SU-DHL-6 (cell line): ENCODE data around the gene LRRC71.

Experiments used
- H2AFZ ChIP-seq: fragments of 200-600 bp; sonication (generic); 2 replicates; pipeline ENCODE4 v1.6.1; 2014; ENCODE audit warnings: low read depth, mild to moderate bottlenecking, moderate library complexity, mixed read lengths, antibody characterized with exemption, low read length; ENCODE audit not compliant: severe bottlenecking
- H3F3A ChIP-seq: fragments of 200-600 bp; shearing (Covaris generic); 2 replicates; pipeline ENCODE4 v1.6.0; 2016; ENCODE audit warnings: antibody characterized with exemption, mild to moderate bottlenecking; ENCODE audit not compliant: insufficient read depth
- H3K27ac ChIP-seq: fragments of 200-600 bp; sonication (generic); 2 replicates; pipeline ENCODE4 v1.5.1; 2016; ENCODE audit warnings: low read depth, mild to moderate bottlenecking, low read length, moderate library complexity, mixed read lengths
- H3K27me3 ChIP-seq: fragments of 200-600 bp; sonication (generic), shearing (Covaris generic); 2 replicates; pipeline ENCODE4 v1.6.0; 2014; ENCODE audit warnings: mild to moderate bottlenecking, low read length
- H3K36me3 ChIP-seq: fragments of 200-600 bp; sonication (generic); 2 replicates; pipeline ENCODE4 v1.6.1; 2014; ENCODE audit warnings: mild to moderate bottlenecking, low read length, mixed read lengths
- H3K4me2 ChIP-seq: fragments of 300-600, 200-600 bp; shearing (Covaris generic), sonication (generic); 2 replicates; pipeline ENCODE4 v1.6.0; 2014; ENCODE audit warnings: low read length, low read depth, mild to moderate bottlenecking; ENCODE audit not compliant: poor library complexity, severe bottlenecking
- H3K4me3 ChIP-seq: fragments of 200-600 bp; sonication (generic); 2 replicates; pipeline ENCODE4 v1.5.1; 2014; ENCODE audit warnings: antibody characterized with exemption, low read length, mild to moderate bottlenecking, mixed read lengths; ENCODE audit not compliant: insufficient read depth, poor library complexity, severe bottlenecking
- H3K79me2 ChIP-seq: fragments of 200-600 bp; sonication (generic); 2 replicates; pipeline ENCODE4 v1.6.1; 2014; ENCODE audit warnings: mild to moderate bottlenecking, low read length, moderate library complexity; ENCODE audit not compliant: insufficient read depth
- H3K9ac ChIP-seq: fragments of 200-600 bp; sonication (generic); 2 replicates; pipeline ENCODE4 v1.7.0; 2014; ENCODE audit warnings: mild to moderate bottlenecking, low read length
- H3K9me2 ChIP-seq: fragments of 200-600 bp; sonication (generic); replicated peaks from 2 replicates; pipeline ENCODE4 v1.6.1; 2014; ENCODE audit warnings: low read length; ENCODE audit not compliant: insufficient read depth
- H3K9me3 ChIP-seq: fragments of 200-600 bp; sonication (generic); 2 replicates; pipeline ENCODE4 v1.6.1; 2014; ENCODE audit warnings: low read length, mixed read lengths; ENCODE audit not compliant: insufficient read depth
- H4K20me1 ChIP-seq: fragments of 200-600 bp; sonication (generic); 2 replicates; pipeline ENCODE4 v1.6.1; 2014; ENCODE audit warnings: low read depth, mild to moderate bottlenecking, antibody characterized with exemption, low read length, moderate library complexity, mixed read lengths
- EZH2phosphoT487 ChIP-seq: fragments of 200-600 bp; sonication (generic), shearing (Covaris generic); conservative IDR thresholded peaks from 2 replicates; pipeline ENCODE4 v1.6.1; 2018; ENCODE audit warnings: mild to moderate bottlenecking, antibody characterized with exemption, low read length, moderate library complexity, mixed read lengths
- TF ChIP-seq, protein P1 (sequence below): fragments of 200-600 bp; sonication (generic); IDR thresholded peaks from one replicate; pipeline ENCODE4 v1.5.1; 2017; ENCODE audit warnings: antibody characterized with exemption, mild to moderate bottlenecking, low read length, moderate library complexity; ENCODE audit not compliant: insufficient read depth, poor library complexity, severe bottlenecking

The LRRC71 gene

DNA sequence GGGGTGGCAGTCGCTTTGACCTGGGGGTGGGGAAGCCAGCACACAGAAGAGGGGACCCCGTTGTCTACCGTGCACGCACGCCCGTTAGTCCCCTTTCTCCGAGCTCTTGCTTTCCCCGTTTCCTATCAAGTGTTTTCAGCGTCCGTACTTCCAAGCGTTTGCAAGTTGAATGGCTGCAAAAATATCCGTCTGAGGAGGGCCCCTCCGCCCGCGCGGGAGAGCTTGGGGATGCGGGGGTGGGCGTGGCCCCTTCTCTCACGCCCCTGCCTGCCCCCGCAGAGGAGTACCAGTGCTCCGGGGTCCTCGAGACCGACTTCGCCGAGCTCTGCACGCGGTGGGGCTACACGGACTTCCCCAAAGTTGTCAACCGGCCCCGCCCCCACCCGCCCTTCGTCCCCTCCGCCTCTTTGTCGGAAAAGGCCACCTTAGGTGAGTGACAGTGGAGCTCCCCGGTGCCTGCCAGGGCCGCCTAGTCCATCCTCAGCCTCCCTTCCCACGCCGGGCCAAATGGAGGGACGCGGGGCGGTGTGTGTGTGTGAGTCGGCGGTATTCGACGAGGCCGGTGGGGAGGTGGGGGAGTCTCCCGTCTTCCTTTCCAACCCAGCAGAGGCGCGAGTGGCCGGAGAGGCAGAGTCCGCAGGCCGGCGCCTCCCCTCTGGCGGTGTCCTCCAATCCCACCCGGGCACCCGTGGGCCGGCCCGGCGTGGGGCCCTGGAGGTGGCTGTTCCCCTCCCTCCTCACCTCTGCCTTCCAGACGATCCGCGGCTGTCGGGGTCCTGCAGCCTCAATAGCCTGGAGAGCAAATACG lies 3.4 kb downstream of the LRRC71 start:
- TF ChIP-seq, protein P1, sequence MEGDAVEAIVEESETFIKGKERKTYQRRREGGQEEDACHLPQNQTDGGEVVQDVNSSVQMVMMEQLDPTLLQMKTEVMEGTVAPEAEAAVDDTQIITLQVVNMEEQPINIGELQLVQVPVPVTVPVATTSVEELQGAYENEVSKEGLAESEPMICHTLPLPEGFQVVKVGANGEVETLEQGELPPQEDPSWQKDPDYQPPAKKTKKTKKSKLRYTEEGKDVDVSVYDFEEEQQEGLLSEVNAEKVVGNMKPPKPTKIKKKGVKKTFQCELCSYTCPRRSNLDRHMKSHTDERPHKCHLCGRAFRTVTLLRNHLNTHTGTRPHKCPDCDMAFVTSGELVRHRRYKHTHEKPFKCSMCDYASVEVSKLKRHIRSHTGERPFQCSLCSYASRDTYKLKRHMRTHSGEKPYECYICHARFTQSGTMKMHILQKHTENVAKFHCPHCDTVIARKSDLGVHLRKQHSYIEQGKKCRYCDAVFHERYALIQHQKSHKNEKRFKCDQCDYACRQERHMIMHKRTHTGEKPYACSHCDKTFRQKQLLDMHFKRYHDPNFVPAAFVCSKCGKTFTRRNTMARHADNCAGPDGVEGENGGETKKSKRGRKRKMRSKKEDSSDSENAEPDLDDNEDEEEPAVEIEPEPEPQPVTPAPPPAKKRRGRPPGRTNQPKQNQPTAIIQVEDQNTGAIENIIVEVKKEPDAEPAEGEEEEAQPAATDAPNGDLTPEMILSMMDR: no peak
- TF ChIP-seq EZH2phosphoT487: no peak
- H3K79me2 ChIP-seq: no peaks in the 10 kb centered on the region
- H3K9ac ChIP-seq: no peak overlapping the region
- no peaks in the 10 kb centered on the region for H3K9me3 ChIP-seq
- no peaks in the 10 kb centered on the region for H3K36me3 ChIP-seq
- no peaks in the 10 kb centered on the region for H4K20me1 ChIP-seq
- H3F3A ChIP-seq: no peaks in the 10 kb centered on the region
- no peak overlapping the region for H2AFZ ChIP-seq
- no peak overlapping the region for H3K4me2 ChIP-seq
- H3K9me2 ChIP-seq: no peaks in the 10 kb centered on the region
- no peaks in the 10 kb centered on the region for H3K27me3 ChIP-seq
- H3K4me3 ChIP-seq: no peak overlapping the region
- H3K27ac ChIP-seq: no peak overlapping the region

DNA sequence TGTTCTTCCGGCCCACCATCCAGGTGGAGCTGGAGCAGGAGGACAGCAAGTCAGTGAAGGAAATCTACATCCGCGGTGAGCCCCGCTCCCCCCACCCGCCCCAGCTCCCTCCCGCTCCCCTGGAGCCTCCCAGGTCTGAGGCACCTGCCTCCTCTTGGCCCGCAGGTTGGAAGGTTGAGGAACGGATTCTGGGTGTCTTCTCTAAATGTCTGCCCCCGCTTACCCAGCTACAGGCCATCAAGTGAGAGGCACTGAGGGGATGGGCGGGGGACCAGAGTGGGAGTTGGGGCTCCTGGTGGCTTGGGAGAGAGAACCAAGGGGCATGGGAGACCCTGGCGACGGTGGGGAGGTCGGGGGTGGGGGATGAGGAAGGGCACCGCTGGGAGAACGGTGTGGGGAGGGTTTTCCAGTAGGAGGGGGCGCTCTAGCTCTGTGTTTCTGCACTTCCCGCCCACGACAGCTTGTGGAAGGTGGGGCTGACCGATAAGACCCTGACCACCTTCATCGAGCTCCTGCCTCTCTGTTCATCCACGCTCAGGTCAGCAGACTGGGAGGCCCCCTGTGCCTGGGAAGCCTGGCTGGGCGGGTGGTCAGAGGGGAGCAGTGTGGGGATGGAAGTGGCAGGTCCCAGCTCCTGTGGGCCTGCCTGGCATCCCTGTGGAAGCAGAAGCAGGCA lies 4.2 kb downstream of the LRRC71 start:
- Histone ChIP-seq H3K4me2 (no peak overlapping the region), H3K9ac (no peak overlapping the region), H4K20me1 (no peaks in the 10 kb centered on the region), H3K4me3 (no peak overlapping the region), H2AFZ (no peak overlapping the region), H3K27ac (no peak overlapping the region), H3K79me2 (no peaks in the 10 kb centered on the region), H3K9me2 (no peaks in the 10 kb centered on the region), H3K36me3 (no peaks in the 10 kb centered on the region), H3K9me3 (no peaks in the 10 kb centered on the region), H3K27me3 (no peaks in the 10 kb centered on the region), H3F3A (no peaks in the 10 kb centered on the region)
- TF ChIP-seq EZH2phosphoT487: no peak
- TF ChIP-seq, protein P1: no peak

- no peak overlapping the region for H3K9ac ChIP-seq
- H3K4me3 ChIP-seq: no peak overlapping the region
- no peaks in the 10 kb centered on the region for H3F3A ChIP-seq
- no peak overlapping the region for H2AFZ ChIP-seq
- no peaks in the 10 kb centered on the region for H3K36me3 ChIP-seq
- no peaks in the 10 kb centered on the region for H3K79me2 ChIP-seq
- no peak for TF ChIP-seq EZH2phosphoT487
- TF ChIP-seq, protein P1: no peak
- H3K27ac ChIP-seq: no peak overlapping the region
- no peaks in the 10 kb centered on the region for H3K9me3 ChIP-seq
- no peaks in the 10 kb centered on the region for H4K20me1 ChIP-seq
- H3K27me3 ChIP-seq: no peaks in the 10 kb centered on the region
- H3K4me2 ChIP-seq: no peak overlapping the region
- H3K9me2 ChIP-seq: no peaks in the 10 kb centered on the region
Measured at GRCh38 chr1:156925154-156926010, 5.0 kb downstream of the LRRC71 start.
